Measurements from ENCODE around the gene FNDC1.

The FNDC1 gene

GRCh38 chr6:159213405-159213804, 44.2 kb downstream of the FNDC1 start:
- DNase-seq = no peak

DNA sequence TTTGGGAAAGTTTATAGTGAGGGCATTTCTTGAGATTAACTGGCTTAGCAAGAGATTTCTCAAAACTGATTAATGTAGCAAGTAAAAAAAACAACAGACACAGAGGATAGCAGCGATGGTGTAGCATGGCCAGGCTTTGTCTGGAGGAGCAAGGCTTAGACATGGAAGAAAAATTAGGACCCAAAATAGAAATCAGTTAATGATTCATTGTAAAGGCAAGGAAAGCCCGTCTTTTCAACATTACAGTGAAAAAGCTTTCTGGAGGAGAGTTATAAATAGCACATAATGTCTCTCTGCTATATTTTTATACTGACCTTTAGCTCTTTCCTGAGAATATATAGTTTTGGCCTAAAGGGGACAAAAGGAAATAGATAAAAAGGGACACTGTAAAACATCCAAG, 45.1 kb downstream of the FNDC1 start:
- DNase-seq = no peak

GRCh38 chr6:159217595-159218275, 48.5 kb downstream of the FNDC1 start:
- DNase-seq = peak; percentile 2 to 16

DNA sequence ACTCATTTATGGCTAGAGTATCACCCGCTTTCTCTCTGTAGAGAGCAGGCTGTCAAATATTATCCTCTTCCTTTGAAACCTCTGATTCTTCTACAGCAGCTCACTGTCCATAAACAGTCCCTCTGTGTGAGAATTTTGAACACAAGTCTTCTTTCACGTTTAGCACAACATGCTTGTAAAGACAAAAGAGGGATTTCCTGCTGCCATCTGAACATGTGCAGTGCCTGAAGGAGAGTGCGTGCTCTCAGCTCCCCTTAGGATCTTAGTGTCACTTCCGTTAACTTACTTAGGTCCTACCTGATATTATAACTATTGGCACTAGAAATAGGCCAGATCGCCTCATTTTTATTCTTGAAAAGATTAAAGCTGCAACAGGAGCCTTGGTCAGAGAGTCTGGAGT, 50.9 kb downstream of the FNDC1 start:
- DNase-seq = no peak

GRCh38 chr6:159221486-159222170, 52.4 kb downstream of the FNDC1 start:
- no peak for DNase-seq

- DNase-seq = no peak
These were observed 55.3 kb downstream of the FNDC1 start for GRCh38 chr6:159224452-159224851.

GRCh38 chr6:159229651-159230051, 60.5 kb downstream of the FNDC1 start:
- DNase-seq = no peak

DNA sequence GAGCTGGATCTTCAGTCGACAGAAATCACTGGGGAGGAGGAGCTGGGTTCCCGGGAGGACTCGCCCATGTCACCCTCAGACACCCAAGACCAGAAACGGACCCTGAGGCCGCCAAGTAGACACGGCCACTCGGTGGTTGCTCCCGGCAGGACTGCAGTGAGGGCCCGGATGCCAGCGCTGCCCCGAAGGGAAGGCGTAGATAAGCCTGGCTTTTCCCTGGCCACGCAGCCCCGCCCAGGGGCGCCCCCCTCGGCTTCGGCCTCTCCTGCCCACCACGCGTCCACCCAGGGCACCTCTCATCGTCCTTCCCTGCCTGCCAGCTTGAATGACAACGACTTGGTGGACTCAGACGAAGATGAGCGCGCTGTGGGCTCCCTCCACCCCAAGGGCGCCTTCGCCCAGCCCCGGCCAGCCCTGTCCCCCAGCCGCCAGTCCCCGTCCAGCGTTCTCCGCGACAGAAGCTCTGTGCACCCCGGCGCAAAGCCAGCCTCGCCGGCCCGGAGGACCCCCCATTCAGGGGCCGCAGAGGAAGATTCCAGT, 63.0 kb downstream of the FNDC1 start:
- no peak for DNase-seq

DNA sequence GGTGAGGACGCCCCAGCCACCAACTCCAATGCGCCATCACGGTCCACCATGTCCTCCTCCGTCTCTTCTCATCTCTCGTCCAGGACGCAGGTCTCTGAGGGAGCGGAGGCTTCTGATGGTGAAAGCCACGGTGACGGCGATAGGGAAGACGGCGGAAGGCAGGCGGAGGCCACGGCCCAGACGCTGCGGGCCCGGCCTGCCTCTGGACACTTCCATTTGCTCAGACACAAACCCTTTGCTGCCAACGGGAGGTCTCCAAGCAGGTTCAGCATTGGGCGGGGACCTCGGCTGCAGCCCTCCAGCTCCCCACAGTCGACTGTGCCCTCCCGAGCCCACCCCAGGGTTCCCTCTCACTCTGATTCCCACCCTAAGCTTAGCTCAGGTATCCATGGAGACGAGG, 63.6 kb downstream of the FNDC1 start:
- DNase-seq = no peak

DNA sequence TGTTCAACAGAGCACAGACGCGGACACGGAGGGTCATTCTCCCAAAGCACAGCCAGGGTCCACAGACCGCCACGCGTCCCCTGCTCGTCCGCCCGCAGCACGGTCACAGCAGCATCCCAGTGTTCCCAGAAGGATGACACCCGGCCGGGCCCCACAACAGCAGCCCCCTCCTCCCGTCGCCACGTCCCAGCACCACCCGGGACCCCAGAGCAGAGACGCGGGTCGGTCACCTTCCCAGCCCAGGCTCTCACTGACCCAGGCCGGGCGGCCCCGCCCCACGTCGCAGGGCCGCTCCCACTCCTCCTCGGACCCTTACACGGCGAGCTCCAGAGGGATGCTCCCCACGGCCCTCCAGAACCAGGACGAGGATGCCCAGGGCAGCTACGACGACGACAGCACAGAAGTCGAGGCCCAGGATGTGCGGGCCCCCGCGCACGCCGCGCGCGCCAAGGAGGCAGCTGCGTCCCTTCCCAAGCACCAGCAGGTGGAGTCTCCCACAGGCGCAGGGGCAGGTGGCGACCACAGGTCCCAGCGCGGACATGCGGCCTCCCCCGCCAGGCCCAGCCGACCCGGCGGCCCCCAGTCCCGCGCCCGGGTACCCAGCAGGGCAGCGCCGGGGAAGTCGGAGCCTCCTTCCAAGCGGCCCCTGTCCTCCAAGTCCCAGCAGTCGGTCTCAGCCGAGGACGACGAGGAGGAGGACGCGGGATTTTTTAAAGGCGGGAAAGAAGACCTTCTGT, 64.3 kb downstream of the FNDC1 start:
- DNase-seq = no peak

- no peak for DNase-seq
These were observed 64.9 kb downstream of the FNDC1 start for GRCh38 chr6:159234102-159234553.

- no peak for DNase-seq
These were observed 69.8 kb downstream of the FNDC1 start for GRCh38 chr6:159238920-159239558.

- no peak for DNase-seq
These were observed 79.9 kb downstream of the FNDC1 start for GRCh38 chr6:159249128-159249527.

GRCh38 chr6:159249752-159250151, 80.6 kb downstream of the FNDC1 start:
- DNase-seq = no peak

- DNase-seq = no peak
These were observed 81.4 kb downstream of the FNDC1 start for GRCh38 chr6:159250633-159251032.

DNA sequence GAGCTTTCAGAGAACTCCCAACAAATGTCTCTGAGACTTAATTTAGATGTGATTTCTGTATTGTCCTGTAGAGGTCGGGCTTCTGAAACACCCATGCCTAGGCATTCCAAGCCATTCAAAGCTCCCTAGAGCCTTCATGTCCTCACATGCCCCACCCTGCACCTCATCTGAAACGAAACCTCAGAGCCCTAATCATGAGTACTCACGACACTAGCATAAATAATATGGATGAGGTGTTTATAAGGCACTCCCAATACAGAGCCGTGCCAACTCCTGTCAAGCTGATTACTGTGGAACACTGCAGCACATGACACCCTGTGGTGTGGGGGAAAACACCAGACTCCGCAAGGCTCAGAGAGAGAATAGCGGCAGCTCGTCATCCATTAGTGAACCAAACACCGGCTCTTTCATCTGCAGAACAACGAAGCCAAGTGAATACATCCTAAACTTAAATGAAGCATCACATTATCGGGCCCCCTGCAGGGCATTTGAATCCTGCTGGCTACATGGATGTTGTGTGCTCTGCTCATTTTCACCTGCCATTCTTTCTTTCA, 83.8 kb downstream of the FNDC1 start:
- peak; percentile 22 to 41 for DNase-seq

- DNase-seq = no peak
These were observed 85.0 kb downstream of the FNDC1 start for GRCh38 chr6:159254186-159254585.

DNA sequence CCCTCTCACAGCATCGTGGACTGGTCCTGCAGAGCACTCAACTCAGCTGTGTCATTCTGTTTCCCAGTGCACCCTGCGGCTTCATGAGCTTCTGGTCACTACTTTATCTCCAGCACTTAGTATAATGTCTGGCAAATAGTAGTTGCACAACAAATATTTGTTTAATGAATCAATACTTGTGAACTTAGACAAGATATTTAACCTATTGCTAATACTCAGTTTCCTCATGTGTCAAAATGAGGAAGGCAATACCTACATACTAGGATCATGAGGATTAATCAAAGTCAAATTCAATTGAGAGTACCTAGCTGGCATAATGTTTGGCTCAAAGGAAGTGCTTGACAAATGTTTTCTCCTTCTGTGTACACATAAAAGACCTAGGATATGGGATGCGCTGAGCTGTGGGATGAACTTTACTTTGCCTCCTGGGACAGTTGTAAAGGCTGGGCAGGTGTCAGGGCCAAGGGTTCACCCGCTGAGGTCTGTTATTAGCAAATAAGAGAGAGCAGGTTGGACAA, 86.3 kb downstream of the FNDC1 start:
- DNase-seq = no peak

GRCh38 chr6:159256128-159256527, 86.9 kb downstream of the FNDC1 start:
- no peak for DNase-seq

DNA sequence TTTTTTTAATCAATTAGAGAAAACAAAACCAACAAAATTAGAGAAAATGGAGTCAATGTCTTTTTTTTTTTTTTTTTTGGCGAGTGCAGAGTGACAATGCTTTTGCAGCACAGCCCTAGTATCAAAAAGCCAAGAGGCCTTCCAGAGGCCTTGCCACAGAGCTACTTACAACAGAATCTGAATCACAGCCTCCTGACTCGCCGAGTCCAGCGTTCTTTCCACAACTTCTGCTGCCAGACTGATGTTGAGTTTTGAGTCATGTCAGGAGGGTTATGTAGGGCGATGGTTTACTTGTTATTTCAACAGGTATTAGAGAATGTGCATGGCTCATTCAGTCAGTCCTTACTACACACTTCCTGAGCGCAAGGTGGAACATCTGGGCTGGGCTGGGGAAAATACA, 88.6 kb downstream of the FNDC1 start:
- no peak for DNase-seq

DNA sequence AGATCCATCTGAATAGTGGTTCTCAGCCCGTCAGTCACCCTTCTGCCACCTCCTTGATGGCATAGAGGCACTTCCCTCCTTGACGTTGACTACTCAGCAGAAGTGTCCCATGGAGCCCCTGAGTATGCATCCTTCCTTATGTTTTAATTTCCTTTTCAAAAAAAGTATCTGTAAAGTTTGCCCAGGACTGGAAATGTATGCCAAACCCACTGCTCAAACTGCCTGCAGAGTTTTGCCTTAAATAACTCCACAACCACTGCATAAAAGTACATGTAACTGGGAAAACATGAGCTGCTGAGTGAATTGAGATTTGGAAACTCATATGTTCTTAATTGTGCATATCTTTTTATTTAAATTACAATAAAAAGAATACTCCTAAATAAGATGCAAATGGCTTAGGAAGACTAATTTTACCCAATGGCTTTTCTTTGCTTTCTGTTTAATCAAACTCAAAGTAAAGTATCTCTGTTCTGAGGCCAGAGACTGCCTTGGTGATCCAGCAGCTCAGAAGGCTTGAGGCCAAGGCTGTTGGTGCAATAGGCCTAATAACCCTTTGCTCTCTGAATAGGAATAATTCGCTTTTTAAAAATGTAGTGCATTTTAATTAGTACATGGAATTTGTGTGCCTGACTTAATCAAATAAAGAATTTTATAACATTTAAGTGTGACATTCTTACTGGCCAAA, 90.4 kb downstream of the FNDC1 start:
- no peak for DNase-seq

- DNase-seq = no peak
These were observed 91.0 kb downstream of the FNDC1 start for GRCh38 chr6:159260208-159260607.

Data from SHP77 (cell line).